ENCODE measurements around the gene AKAP13. TPM values are rescaled to one million over a fixed set of nuclear protein-coding genes. Genes with fewer than 3 reads are reported as not detected.

Gene AKAP13
- total and polyA plus RNA-seq, 7 donors = 21.6 to 142 (median 98.5) TPM

GRCh38 chr15:85587707-85588411 lies 207.5 kb downstream of the AKAP13 start:
- H3K4me3 ChIP-seq = no peak overlapping the region

DNA sequence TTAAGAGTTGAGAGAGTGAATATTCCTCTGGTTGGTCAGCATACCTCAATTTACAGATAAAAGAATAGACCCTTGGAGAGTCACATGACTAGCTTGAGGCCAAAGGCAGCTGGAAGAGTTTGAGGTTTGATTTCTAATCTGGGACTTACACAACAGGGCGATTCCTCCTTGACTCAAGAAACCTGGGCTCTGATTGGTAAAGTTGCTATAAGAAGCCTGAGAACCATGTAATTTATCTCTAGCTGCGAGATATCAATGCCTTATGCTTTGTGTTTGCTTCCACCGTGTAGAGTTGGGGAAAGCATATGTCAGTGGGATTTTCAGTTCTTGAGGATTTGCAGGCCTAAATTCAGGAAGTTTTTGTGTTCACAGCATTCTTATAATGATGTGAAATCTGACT lies 208.3 kb downstream of the AKAP13 start:
- peaks cover 0 to 55% (median 31%) of the 10 kb centered on the region in 4 donors for H3K4me1 ChIP-seq
- TF ChIP-seq, protein P1, sequence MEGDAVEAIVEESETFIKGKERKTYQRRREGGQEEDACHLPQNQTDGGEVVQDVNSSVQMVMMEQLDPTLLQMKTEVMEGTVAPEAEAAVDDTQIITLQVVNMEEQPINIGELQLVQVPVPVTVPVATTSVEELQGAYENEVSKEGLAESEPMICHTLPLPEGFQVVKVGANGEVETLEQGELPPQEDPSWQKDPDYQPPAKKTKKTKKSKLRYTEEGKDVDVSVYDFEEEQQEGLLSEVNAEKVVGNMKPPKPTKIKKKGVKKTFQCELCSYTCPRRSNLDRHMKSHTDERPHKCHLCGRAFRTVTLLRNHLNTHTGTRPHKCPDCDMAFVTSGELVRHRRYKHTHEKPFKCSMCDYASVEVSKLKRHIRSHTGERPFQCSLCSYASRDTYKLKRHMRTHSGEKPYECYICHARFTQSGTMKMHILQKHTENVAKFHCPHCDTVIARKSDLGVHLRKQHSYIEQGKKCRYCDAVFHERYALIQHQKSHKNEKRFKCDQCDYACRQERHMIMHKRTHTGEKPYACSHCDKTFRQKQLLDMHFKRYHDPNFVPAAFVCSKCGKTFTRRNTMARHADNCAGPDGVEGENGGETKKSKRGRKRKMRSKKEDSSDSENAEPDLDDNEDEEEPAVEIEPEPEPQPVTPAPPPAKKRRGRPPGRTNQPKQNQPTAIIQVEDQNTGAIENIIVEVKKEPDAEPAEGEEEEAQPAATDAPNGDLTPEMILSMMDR (IDR thresholded peaks at IDR 0.05) = no peak
- no peak for TF ChIP-seq EP300 (IDR thresholded peaks at IDR 0.05)
- TF ChIP-seq POLR2AphosphoS5 (IDR thresholded peaks at IDR 0.05) = no peak
- no peak for TF ChIP-seq POLR2A (IDR thresholded peaks at IDR 0.05)
- intact Hi-C loops (cut with DNase I) = no loop called here
- no peaks in the 10 kb centered on the region for H3K9me3 ChIP-seq
- no peak for DNase-seq
- no peak overlapping the region for H3K4me3 ChIP-seq
- no peaks in the 10 kb centered on the region for H3K27me3 ChIP-seq
- H3K36me3 ChIP-seq = peaks cover 0 to 4% (median 0%) of the 10 kb centered on the region in 4 donors
- 13 to 60% methylated on average over 3 of the region's 3 CpGs for WGBS, 2 donors
- H3K27ac ChIP-seq = peak overlapping the region; percentile 25 to 64 (median 43)

More at GRCh38 chr15:85587707-85588411, 207.5 kb downstream of the AKAP13 start:
- Histone ChIP-seq H3K27me3 (no peaks in the 10 kb centered on the region), H3K27ac (peak overlapping the region in 2 of 4 donors; percentile 54 to 64), H3K36me3 (peaks cover 0 to 4% (median 0%) of the 10 kb centered on the region in 4 donors), H3K9me3 (no peaks in the 10 kb centered on the region), H3K4me1 (peaks cover 0 to 63% (median 35%) of the 10 kb centered on the region in 4 donors)
- intact Hi-C loops (cut with DNase I) = no loop called here
- TF ChIP-seq, protein P1 (IDR thresholded peaks at IDR 0.05) = no peak
- TF ChIP-seq POLR2A (IDR thresholded peaks at IDR 0.05) (no peak), EP300 (IDR thresholded peaks at IDR 0.05) (no peak), POLR2AphosphoS5 (IDR thresholded peaks at IDR 0.05) (no peak)
- WGBS, 2 donors = 67 to 87% methylated on average over 10 of the region's 10 CpGs
- no peak for DNase-seq

DNA sequence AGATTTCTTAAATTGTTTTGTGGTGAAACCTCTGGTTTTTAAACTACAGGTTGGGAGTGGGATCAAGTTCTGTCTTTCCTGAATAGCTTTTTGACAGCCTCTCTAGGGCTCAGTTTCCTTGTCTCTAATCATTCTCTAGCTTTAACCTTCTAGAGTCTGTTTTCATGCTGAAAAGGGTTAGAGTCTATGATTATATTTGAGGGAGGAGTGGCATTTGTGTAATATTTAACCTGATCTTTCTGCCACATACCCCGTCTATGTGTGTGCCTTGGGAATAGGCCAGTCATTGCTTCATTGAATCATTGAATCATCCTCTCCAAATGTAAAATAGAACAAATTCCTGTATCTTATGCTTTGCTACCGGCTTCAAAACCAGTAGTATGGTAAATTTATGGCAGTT lies 209.4 kb downstream of the AKAP13 start:
- no peaks in the 10 kb centered on the region for H3K9me3 ChIP-seq
- H3K4me1 ChIP-seq = peaks cover 0 to 43% (median 26%) of the 10 kb centered on the region in 4 donors
- intact Hi-C loops (cut with DNase I) = no loop called here
- no peaks in the 10 kb centered on the region for H3K27me3 ChIP-seq
- TF ChIP-seq POLR2A (IDR thresholded peaks at IDR 0.05) (no peak), POLR2AphosphoS5 (IDR thresholded peaks at IDR 0.05) (peak in 1 of 4 donors; percentile 27), EP300 (IDR thresholded peaks at IDR 0.05) (no peak)
- TF ChIP-seq, protein P1 (IDR thresholded peaks at IDR 0.05) = no peak
- no peak overlapping the region for H3K4me3 ChIP-seq
- H3K36me3 ChIP-seq = peaks cover 0 to 4% (median 0%) of the 10 kb centered on the region in 4 donors
- 13 to 62% methylated on average over 2 of the region's 2 CpGs for WGBS, 2 donors
- H3K27ac ChIP-seq = peak overlapping the region in 3 of 4 donors; percentile 32 to 64 (median 54)
- no peak for DNase-seq

DNA sequence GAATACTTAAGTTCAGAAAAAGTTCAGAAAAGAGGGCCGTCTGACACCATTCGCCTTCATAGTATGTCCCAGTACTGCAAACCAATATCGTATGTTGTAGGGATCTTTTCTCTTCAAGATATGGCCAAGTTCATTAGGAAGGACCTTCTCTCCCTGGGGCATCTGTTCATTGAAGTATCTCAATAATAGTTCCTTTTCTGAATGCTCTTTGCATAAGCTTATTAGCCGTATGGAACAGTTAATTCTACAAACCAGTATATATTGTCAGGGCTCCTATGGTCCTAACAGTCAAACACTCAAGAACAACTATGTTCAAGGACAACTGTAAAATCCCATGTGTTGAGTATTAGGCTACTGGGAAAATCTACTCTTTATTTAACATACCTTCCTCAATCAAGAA lies 211.2 kb downstream of the AKAP13 start:
- WGBS, 2 donors = 94 to 95% methylated on average over 4 of the region's 4 CpGs

More for the DNA sequence above, 211.2 kb downstream of the AKAP13 start:
- Histone ChIP-seq H3K27me3 (no peaks in the 10 kb centered on the region), H3K36me3 (peaks cover 0 to under 1% (median 0%) of the 10 kb centered on the region in 4 donors), H3K27ac (peak overlapping the region in 1 of 4 donors; percentile 39), H3K9me3 (no peaks in the 10 kb centered on the region), H3K4me1 (peaks cover 0 to 39% (median 28%) of the 10 kb centered on the region in 4 donors), H3K4me3 (no peak overlapping the region)
- intact Hi-C loops (cut with DNase I) = no loop called here
- DNase-seq = no peak
- TF ChIP-seq EP300 (IDR thresholded peaks at IDR 0.05) = no peak
- TF ChIP-seq, protein P1 (IDR thresholded peaks at IDR 0.05) = no peak
- TF ChIP-seq POLR2A (IDR thresholded peaks at IDR 0.05) = no peak
- TF ChIP-seq POLR2AphosphoS5 (IDR thresholded peaks at IDR 0.05) = no peak
